GM21529 (cell line): Measurements from ENCODE around the gene SGO2.
"Not testable (repeated sequence)": the region's sequence is repeated elsewhere in the genome, so short reads cannot be mapped to it uniquely, and the experiment has no call there.

Source experiments
- ATAC-seq: cut with Tn5 transposase; IDR thresholded peaks from one replicate; pipeline ENCODE4 v1.9.1; 2021; ENCODE audit not compliant: unreplicated experiment

The SGO2 gene

GRCh38 chr2:200620606-200621390, 94.8 kb downstream of the SGO2 start:
- no peak for ATAC-seq

GRCh38 chr2:200622106-200622505, 96.1 kb downstream of the SGO2 start:
- no peak for ATAC-seq

- ATAC-seq, result no peak
Observed at GRCh38 chr2:200624026-200624425, 98.0 kb downstream of the SGO2 start.

GRCh38 chr2:200624658-200625057, 98.7 kb downstream of the SGO2 start:
- no peak for ATAC-seq

GRCh38 chr2:200625282-200625681, 99.3 kb downstream of the SGO2 start:
- ATAC-seq, result no peak

- ATAC-seq, result no peak
Observed at GRCh38 chr2:200625958-200626363, 100.0 kb downstream of the SGO2 start.

GRCh38 chr2:200627110-200627770, 101.2 kb downstream of the SGO2 start:
- no peak for ATAC-seq

GRCh38 chr2:200628461-200628860, 102.5 kb downstream of the SGO2 start:
- not testable (repeated sequence) for ATAC-seq

- no peak for ATAC-seq
Observed at GRCh38 chr2:200631287-200631686, 105.3 kb downstream of the SGO2 start.
